Stimulated activated effector memory CD8-positive, alpha-beta T cell treated with anti-CD3 and anti-CD28 coated beads, Interleukin-12 subunit alpha, Interleukin-12 subunit beta, amount 100 ng/mL, for 72 hours (primary cell): ENCODE data around the gene MAGI2.
"Not testable (repeated sequence)": the region's sequence is repeated elsewhere in the genome, so short reads cannot be mapped to it uniquely, and the experiment has no call there.

Experiments used
- ATAC-seq: fragments of 150-1000 bp; cut with Tn5 transposase; 2 replicates; pipeline ENCODE4 v1.10.0; 2021
- DNase-seq, 2 donors: peaks; one replicate each; pipeline ENCODE4 v3.0.0; 2021 to 2022; ENCODE audit warnings: low spot score in 2 of 2
- H3K27ac Mint-ChIP-seq: one replicate; pipeline ENCODE4 v1.8.0; 2022; ENCODE audit warnings: mild to moderate bottlenecking, mixed read lengths
- H3K36me3 Mint-ChIP-seq: one replicate; pipeline ENCODE4 v1.8.0; 2022; ENCODE audit warnings: mild to moderate bottlenecking, mixed read lengths
- H3K4me1 Mint-ChIP-seq: one replicate; pipeline ENCODE4 v1.8.0; 2022; ENCODE audit warnings: mixed read lengths
- H3K4me3 Mint-ChIP-seq: one replicate; pipeline ENCODE4 v1.8.0; 2022; ENCODE audit warnings: mild to moderate bottlenecking, mixed read lengths
- H3K9me3 Mint-ChIP-seq: one replicate; pipeline ENCODE4 v1.8.0; 2022; ENCODE audit warnings: mixed read lengths

The MAGI2 gene

GRCh38 chr7:79458796-79459195 is 5.3 kb upstream of the MAGI2 start:
- DNase-seq (no peak), ATAC-seq (no peak)
- Mint-ChIP-seq H3K4me3 (no peak overlapping the region), H3K27ac (no peak overlapping the region), H3K9me3 (peaks cover 13% of the 10 kb centered on the region), H3K4me1 (no peaks in the 10 kb centered on the region), H3K36me3 (no peaks in the 10 kb centered on the region)

- H3K27ac Mint-ChIP-seq: no peak overlapping the region
- ATAC-seq (no peak), DNase-seq (no peak)
- H3K4me1 Mint-ChIP-seq: no peaks in the 10 kb centered on the region
- H3K9me3 Mint-ChIP-seq: peaks cover 15% of the 10 kb centered on the region
- H3K4me3 Mint-ChIP-seq: no peak overlapping the region
- no peaks in the 10 kb centered on the region for H3K36me3 Mint-ChIP-seq
Measured at GRCh38 chr7:79455173-79455790, 1.8 kb upstream of the MAGI2 start.

GRCh38 chr7:79454361-79454960 is 994 bp upstream of the MAGI2 start:
- Mint-ChIP-seq H3K27ac (no peak overlapping the region), H3K9me3 (peaks cover 15% of the 10 kb centered on the region), H3K36me3 (no peaks in the 10 kb centered on the region), H3K4me3 (no peak overlapping the region), H3K4me1 (no peaks in the 10 kb centered on the region)
- no peak for ATAC-seq
- no peak for DNase-seq

- Mint-ChIP-seq H3K4me3 (no peak overlapping the region), H3K27ac (no peak overlapping the region)
Measured at GRCh38 chr7:79453266-79453557, 255 bp downstream of the MAGI2 start.

GRCh38 chr7:79452495-79453265 is 787 bp downstream of the MAGI2 start:
- peaks cover 12% of the 10 kb centered on the region for H3K9me3 Mint-ChIP-seq
- DNase-seq: no peak
- no peak overlapping the region for H3K27ac Mint-ChIP-seq
- no peak for ATAC-seq
- no peaks in the 10 kb centered on the region for H3K4me1 Mint-ChIP-seq
- no peaks in the 10 kb centered on the region for H3K36me3 Mint-ChIP-seq
- no peak overlapping the region for H3K4me3 Mint-ChIP-seq

More at GRCh38 chr7:79453266-79453557, 255 bp downstream of the MAGI2 start:
- Mint-ChIP-seq H3K4me1 (no peaks in the 10 kb centered on the region), H3K36me3 (no peaks in the 10 kb centered on the region), H3K9me3 (peaks cover 15% of the 10 kb centered on the region)
- ATAC-seq (no peak), DNase-seq (no peak)

- Mint-ChIP-seq H3K4me3 (no peak overlapping the region), H3K9me3 (peaks cover 11% of the 10 kb centered on the region), H3K36me3 (no peaks in the 10 kb centered on the region), H3K27ac (no peak overlapping the region), H3K4me1 (no peaks in the 10 kb centered on the region)
- ATAC-seq (peak; percentile 31), DNase-seq (no peak)
Measured at GRCh38 chr7:79452032-79452494, 1.4 kb downstream of the MAGI2 start.

- Mint-ChIP-seq H3K4me3 (no peak overlapping the region), H3K4me1 (no peaks in the 10 kb centered on the region), H3K36me3 (no peaks in the 10 kb centered on the region), H3K9me3 (peaks cover 11% of the 10 kb centered on the region), H3K27ac (no peak overlapping the region)
- ATAC-seq (no peak), DNase-seq (no peak)
Measured at GRCh38 chr7:79451580-79451979, 1.9 kb downstream of the MAGI2 start.

- H3K27ac Mint-ChIP-seq, DNase-seq, H3K36me3 Mint-ChIP-seq, H3K4me1 Mint-ChIP-seq, H3K4me3 Mint-ChIP-seq, H3K9me3 Mint-ChIP-seq, ATAC-seq: not testable (repeated sequence)
Measured at GRCh38 chr7:79442766-79443165, 10.7 kb downstream of the MAGI2 start.

- Mint-ChIP-seq H3K9me3 (peaks cover 13% of the 10 kb centered on the region), H3K4me3 (no peak overlapping the region), H3K4me1 (no peaks in the 10 kb centered on the region), H3K36me3 (no peaks in the 10 kb centered on the region), H3K27ac (no peak overlapping the region)
- DNase-seq (no peak), ATAC-seq (no peak)
Measured at GRCh38 chr7:79436378-79436777, 17.1 kb downstream of the MAGI2 start.

- no peak overlapping the region for H3K4me3 Mint-ChIP-seq
- DNase-seq: no peak
- no peaks in the 10 kb centered on the region for H3K4me1 Mint-ChIP-seq
Measured at GRCh38 chr7:79434867-79435266, 18.6 kb downstream of the MAGI2 start.

GRCh38 chr7:79434098-79434497 is 19.4 kb downstream of the MAGI2 start:
- Mint-ChIP-seq H3K9me3 (peaks cover 12% of the 10 kb centered on the region), H3K36me3 (no peaks in the 10 kb centered on the region), H3K27ac (no peak overlapping the region), H3K4me1 (no peaks in the 10 kb centered on the region), H3K4me3 (no peak overlapping the region)
- DNase-seq: no peak
- ATAC-seq: no peak

More at GRCh38 chr7:79434867-79435266, 18.6 kb downstream of the MAGI2 start:
- Mint-ChIP-seq H3K36me3 (no peaks in the 10 kb centered on the region), H3K9me3 (peaks cover 12% of the 10 kb centered on the region), H3K27ac (no peak overlapping the region)
- ATAC-seq: no peak

- Mint-ChIP-seq H3K27ac (no peak overlapping the region), H3K9me3 (peaks cover 19% of the 10 kb centered on the region), H3K4me3 (no peak overlapping the region), H3K36me3 (no peaks in the 10 kb centered on the region), H3K4me1 (no peaks in the 10 kb centered on the region)
- no peak for ATAC-seq
- DNase-seq: no peak
Measured at GRCh38 chr7:79430391-79430790, 23.1 kb downstream of the MAGI2 start.

GRCh38 chr7:79425665-79426064 is 27.8 kb downstream of the MAGI2 start:
- Mint-ChIP-seq H3K9me3 (peaks cover 8% of the 10 kb centered on the region), H3K27ac (no peak overlapping the region)

GRCh38 chr7:79421751-79422150 is 31.7 kb downstream of the MAGI2 start:
- Mint-ChIP-seq H3K36me3 (no peaks in the 10 kb centered on the region), H3K4me3 (no peak overlapping the region), H3K9me3 (peaks cover 7% of the 10 kb centered on the region), H3K4me1 (no peaks in the 10 kb centered on the region), H3K27ac (no peak overlapping the region)
- DNase-seq: no peak
- ATAC-seq: no peak

More at GRCh38 chr7:79425665-79426064, 27.8 kb downstream of the MAGI2 start:
- H3K36me3 Mint-ChIP-seq: no peaks in the 10 kb centered on the region
- no peak overlapping the region for H3K4me3 Mint-ChIP-seq
- no peak for DNase-seq
- no peaks in the 10 kb centered on the region for H3K4me1 Mint-ChIP-seq
- ATAC-seq: no peak

- H3K9me3 Mint-ChIP-seq: peaks cover 9% of the 10 kb centered on the region
- H3K4me1 Mint-ChIP-seq: no peaks in the 10 kb centered on the region
- no peak overlapping the region for H3K4me3 Mint-ChIP-seq
- H3K27ac Mint-ChIP-seq: no peak overlapping the region
- no peaks in the 10 kb centered on the region for H3K36me3 Mint-ChIP-seq
- no peak for DNase-seq
- no peak for ATAC-seq
Measured at GRCh38 chr7:79420464-79420863, 33.0 kb downstream of the MAGI2 start.

GRCh38 chr7:79414910-79415309 is 38.6 kb downstream of the MAGI2 start:
- ATAC-seq (no peak), DNase-seq (no peak)
- no peaks in the 10 kb centered on the region for H3K4me1 Mint-ChIP-seq
- H3K9me3 Mint-ChIP-seq: peaks cover 19% of the 10 kb centered on the region
- H3K4me3 Mint-ChIP-seq: no peak overlapping the region
- H3K27ac Mint-ChIP-seq: no peak overlapping the region
- H3K36me3 Mint-ChIP-seq: no peaks in the 10 kb centered on the region
